Bronchial epithelial cell (primary cell): Measurements from ENCODE around the gene TUBA3D. TPM values are rescaled to one million over a fixed set of nuclear protein-coding genes. Genes with fewer than 3 reads are reported as not detected.
"Not testable (repeated sequence)": the region's sequence is repeated elsewhere in the genome, so short reads cannot be mapped to it uniquely, and the experiment has no call there.

Experiments
- DNase-seq: peaks from one replicate; pipeline ENCODE4 v3.0.0-alpha.2; 2010; ENCODE audit warnings: low read depth
- FAIRE-seq: peaks from 2 replicates; lab custom pipeline; 2011; peaks lifted over from hg19 to GRCh38; lab: Jason Lieb, UNC
- H3K27me3 ChIP-seq: 2 replicates; pipeline ENCODE4 v1.5.1; 2011; ENCODE audit warnings: low read length; ENCODE audit not compliant: control insufficient read depth, insufficient read depth
- H3K36me3 ChIP-seq: 2 replicates; pipeline ENCODE4 v1.5.1; 2011; ENCODE audit warnings: low read length; ENCODE audit not compliant: control insufficient read depth, insufficient read depth
- H3K4me3 ChIP-seq: 2 replicates; pipeline ENCODE4 v1.5.1; 2011; ENCODE audit warnings: mild to moderate bottlenecking, low read depth, low read length, control low read depth
- CTCF ChIP-seq: IDR thresholded peaks from 2 replicates; pipeline ENCODE4 v1.5.1; 2011; ENCODE audit warnings: mild to moderate bottlenecking, moderate library complexity, low read length, control low read depth, inconsistent platforms; ENCODE audit not compliant: insufficient read depth, severe bottlenecking
- total RNA-seq: library from RNA; depleted of rRNA; stranded (reverse); fragments of >200 nt; gene quantifications from 2 replicates; pipeline ENCODE4 v1.2.1, GENCODE V29; 2014

The TUBA3D gene
- total RNA-seq, 1 donor from 2014 or later = not detected

GRCh38 chr2:131493199-131493968 lies 17.5 kb downstream of the TUBA3D start:
- FAIRE-seq (no peak), DNase-seq (no peak)
- Histone ChIP-seq H3K36me3 (peaks cover 3% of the 10 kb centered on the region), H3K4me3 (peak overlapping the region; percentile 93), H3K27me3 (no peaks in the 10 kb centered on the region)
- TF ChIP-seq CTCF = no peak

GRCh38 chr2:131495506-131495905 lies 19.6 kb downstream of the TUBA3D start:
- not testable (repeated sequence) for DNase-seq, H3K27me3 ChIP-seq, H3K4me3 ChIP-seq, H3K36me3 ChIP-seq, FAIRE-seq

- H3K4me3 ChIP-seq, DNase-seq, FAIRE-seq, H3K36me3 ChIP-seq, H3K27me3 ChIP-seq: not testable (repeated sequence)
These were observed 22.5 kb downstream of the TUBA3D start for GRCh38 chr2:131498321-131498973.

GRCh38 chr2:131503587-131503986 lies 27.7 kb downstream of the TUBA3D start:
- peaks cover 16% of the 10 kb centered on the region for H3K36me3 ChIP-seq
- not testable (repeated sequence) for H3K27me3 ChIP-seq, DNase-seq, H3K4me3 ChIP-seq, FAIRE-seq

GRCh38 chr2:131504082-131504750 lies 28.3 kb downstream of the TUBA3D start:
- not testable (repeated sequence) for H3K4me3 ChIP-seq, DNase-seq, H3K27me3 ChIP-seq
- FAIRE-seq = peak; percentile 18
- peaks cover 18% of the 10 kb centered on the region for H3K36me3 ChIP-seq

- FAIRE-seq (no peak), DNase-seq (no peak)
- Histone ChIP-seq H3K27me3 (no peaks in the 10 kb centered on the region), H3K4me3 (no peak overlapping the region), H3K36me3 (peaks cover 12% of the 10 kb centered on the region)
- TF ChIP-seq CTCF = no peak
These were observed 33.7 kb downstream of the TUBA3D start for GRCh38 chr2:131509615-131510014.

GRCh38 chr2:131511291-131511968 lies 35.5 kb downstream of the TUBA3D start:
- H3K36me3 ChIP-seq, FAIRE-seq: not testable (repeated sequence)

GRCh38 chr2:131511969-131512870 lies 36.3 kb downstream of the TUBA3D start:
- not testable (repeated sequence) for H3K36me3 ChIP-seq, FAIRE-seq, H3K4me3 ChIP-seq, H3K27me3 ChIP-seq, DNase-seq

More at GRCh38 chr2:131511291-131511968, 35.5 kb downstream of the TUBA3D start:
- not testable (repeated sequence) for H3K4me3 ChIP-seq, H3K27me3 ChIP-seq, DNase-seq

- not testable (repeated sequence) for H3K36me3 ChIP-seq, DNase-seq, H3K27me3 ChIP-seq, H3K4me3 ChIP-seq
- FAIRE-seq = peak; percentile 13
These were observed 38.7 kb downstream of the TUBA3D start for GRCh38 chr2:131514408-131515166.

GRCh38 chr2:131515235-131515634 lies 39.3 kb downstream of the TUBA3D start:
- DNase-seq, H3K36me3 ChIP-seq, H3K27me3 ChIP-seq, H3K4me3 ChIP-seq: not testable (repeated sequence)
- peak; percentile 70 for FAIRE-seq
